H1 (cell line): ENCODE results near the gene POLL. TPM values are rescaled to one million over a fixed set of nuclear protein-coding genes. Genes with fewer than 3 reads are reported as not detected.

Source experiments
- BACH1 ChIP-seq: IDR thresholded peaks from 2 replicates; pipeline ENCODE4 v1.6.1; 2012; ENCODE audit warnings: low read length, improper control_type of control experiment
- EZH2 ChIP-seq: fragments of 200-600 bp; sonication (generic); IDR thresholded peaks from 2 replicates; pipeline ENCODE4 v1.7.1; 2012; ENCODE audit warnings: low read depth, mild to moderate bottlenecking, moderate library complexity, low read length, inconsistent platforms; ENCODE audit not compliant: severe bottlenecking
- KDM5A ChIP-seq: fragments of 200-600 bp; IDR thresholded peaks from 2 replicates; pipeline ENCODE4 v1.7.1; 2012; ENCODE audit warnings: mild to moderate bottlenecking, low read length, inconsistent platforms, mixed read lengths
- PHF8 ChIP-seq: fragments of 200-600 bp; sonication (generic); conservative IDR thresholded peaks from 2 replicates; pipeline ENCODE4 v1.7.1; 2012; ENCODE audit warnings: low read depth, mild to moderate bottlenecking, inconsistent platforms, low read length, moderate library complexity
- SIRT6 ChIP-seq: IDR thresholded peaks from one replicate; pipeline ENCODE4 v1.7.1; 2012; ENCODE audit warnings: low read length, inconsistent platforms
- polyA plus RNA-seq, 7 experiments: library from polyadenylated mRNA; depleted of rRNA in 3 of 7; stranded (reverse) in 5 of 7; unstranded in 2 of 7; fragments of >200 nt in 5 of 7; fragments of 200-250 nt in 2 of 7; gene quantifications; 1 replicate in 5 of 7; 2 replicates in 1 of 7; 4 replicates in 1 of 7; pipeline versions ENCODE4 v1.2.1 to v1.2.3, GENCODE V29; 2011 to 2013; ENCODE audit warnings: missing spikeins in 2 of 7, mixed read lengths in 2 of 7
- total RNA-seq: library from RNA; stranded (reverse); fragmentation: NEBNext Ultra II Directional; extraction: Animal tissue kit (Norgen Biotek cat#: 25700); gene quantifications from 2 replicates; pipeline ENCODE4 v1.2.1, GENCODE V29; 2021
- TF ChIP-seq, protein P1 (sequence below): fragments of 300-600 bp; sonication (generic); IDR thresholded peaks from 2 replicates; pipeline ENCODE4 v1.7.1; 2012; ENCODE audit warnings: low read length, moderate library complexity, mild to moderate bottlenecking, inconsistent platforms; ENCODE audit not compliant: insufficient replicate concordance

POLL gene
- total and polyA plus RNA-seq, 2 of the 8 experiments (the other 6 are each of a cell fraction or from before 2014, with no cell fraction given), result 26.1 to 45.9 TPM

DNA sequence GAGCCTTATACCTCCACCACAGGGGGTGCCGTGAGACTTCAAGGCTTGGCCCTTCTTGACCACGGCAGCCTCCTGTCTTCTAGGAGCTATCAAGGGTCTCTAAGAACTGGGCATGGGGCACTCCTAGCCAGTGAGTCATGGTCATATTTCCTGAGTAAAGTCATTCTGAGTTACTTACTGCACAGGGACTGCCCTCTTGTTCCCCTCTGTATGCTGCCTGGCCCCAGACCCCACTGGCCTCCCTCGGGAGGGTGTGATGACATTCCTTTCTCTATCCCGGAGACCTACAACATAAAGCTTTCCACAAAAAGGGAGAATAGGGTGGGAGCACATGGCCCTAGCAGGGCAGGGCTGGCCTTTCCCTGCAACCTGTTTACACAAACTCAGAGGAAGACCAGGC, 21.4 kb upstream of the POLL start (continued):
- TF ChIP-seq, protein P1, sequence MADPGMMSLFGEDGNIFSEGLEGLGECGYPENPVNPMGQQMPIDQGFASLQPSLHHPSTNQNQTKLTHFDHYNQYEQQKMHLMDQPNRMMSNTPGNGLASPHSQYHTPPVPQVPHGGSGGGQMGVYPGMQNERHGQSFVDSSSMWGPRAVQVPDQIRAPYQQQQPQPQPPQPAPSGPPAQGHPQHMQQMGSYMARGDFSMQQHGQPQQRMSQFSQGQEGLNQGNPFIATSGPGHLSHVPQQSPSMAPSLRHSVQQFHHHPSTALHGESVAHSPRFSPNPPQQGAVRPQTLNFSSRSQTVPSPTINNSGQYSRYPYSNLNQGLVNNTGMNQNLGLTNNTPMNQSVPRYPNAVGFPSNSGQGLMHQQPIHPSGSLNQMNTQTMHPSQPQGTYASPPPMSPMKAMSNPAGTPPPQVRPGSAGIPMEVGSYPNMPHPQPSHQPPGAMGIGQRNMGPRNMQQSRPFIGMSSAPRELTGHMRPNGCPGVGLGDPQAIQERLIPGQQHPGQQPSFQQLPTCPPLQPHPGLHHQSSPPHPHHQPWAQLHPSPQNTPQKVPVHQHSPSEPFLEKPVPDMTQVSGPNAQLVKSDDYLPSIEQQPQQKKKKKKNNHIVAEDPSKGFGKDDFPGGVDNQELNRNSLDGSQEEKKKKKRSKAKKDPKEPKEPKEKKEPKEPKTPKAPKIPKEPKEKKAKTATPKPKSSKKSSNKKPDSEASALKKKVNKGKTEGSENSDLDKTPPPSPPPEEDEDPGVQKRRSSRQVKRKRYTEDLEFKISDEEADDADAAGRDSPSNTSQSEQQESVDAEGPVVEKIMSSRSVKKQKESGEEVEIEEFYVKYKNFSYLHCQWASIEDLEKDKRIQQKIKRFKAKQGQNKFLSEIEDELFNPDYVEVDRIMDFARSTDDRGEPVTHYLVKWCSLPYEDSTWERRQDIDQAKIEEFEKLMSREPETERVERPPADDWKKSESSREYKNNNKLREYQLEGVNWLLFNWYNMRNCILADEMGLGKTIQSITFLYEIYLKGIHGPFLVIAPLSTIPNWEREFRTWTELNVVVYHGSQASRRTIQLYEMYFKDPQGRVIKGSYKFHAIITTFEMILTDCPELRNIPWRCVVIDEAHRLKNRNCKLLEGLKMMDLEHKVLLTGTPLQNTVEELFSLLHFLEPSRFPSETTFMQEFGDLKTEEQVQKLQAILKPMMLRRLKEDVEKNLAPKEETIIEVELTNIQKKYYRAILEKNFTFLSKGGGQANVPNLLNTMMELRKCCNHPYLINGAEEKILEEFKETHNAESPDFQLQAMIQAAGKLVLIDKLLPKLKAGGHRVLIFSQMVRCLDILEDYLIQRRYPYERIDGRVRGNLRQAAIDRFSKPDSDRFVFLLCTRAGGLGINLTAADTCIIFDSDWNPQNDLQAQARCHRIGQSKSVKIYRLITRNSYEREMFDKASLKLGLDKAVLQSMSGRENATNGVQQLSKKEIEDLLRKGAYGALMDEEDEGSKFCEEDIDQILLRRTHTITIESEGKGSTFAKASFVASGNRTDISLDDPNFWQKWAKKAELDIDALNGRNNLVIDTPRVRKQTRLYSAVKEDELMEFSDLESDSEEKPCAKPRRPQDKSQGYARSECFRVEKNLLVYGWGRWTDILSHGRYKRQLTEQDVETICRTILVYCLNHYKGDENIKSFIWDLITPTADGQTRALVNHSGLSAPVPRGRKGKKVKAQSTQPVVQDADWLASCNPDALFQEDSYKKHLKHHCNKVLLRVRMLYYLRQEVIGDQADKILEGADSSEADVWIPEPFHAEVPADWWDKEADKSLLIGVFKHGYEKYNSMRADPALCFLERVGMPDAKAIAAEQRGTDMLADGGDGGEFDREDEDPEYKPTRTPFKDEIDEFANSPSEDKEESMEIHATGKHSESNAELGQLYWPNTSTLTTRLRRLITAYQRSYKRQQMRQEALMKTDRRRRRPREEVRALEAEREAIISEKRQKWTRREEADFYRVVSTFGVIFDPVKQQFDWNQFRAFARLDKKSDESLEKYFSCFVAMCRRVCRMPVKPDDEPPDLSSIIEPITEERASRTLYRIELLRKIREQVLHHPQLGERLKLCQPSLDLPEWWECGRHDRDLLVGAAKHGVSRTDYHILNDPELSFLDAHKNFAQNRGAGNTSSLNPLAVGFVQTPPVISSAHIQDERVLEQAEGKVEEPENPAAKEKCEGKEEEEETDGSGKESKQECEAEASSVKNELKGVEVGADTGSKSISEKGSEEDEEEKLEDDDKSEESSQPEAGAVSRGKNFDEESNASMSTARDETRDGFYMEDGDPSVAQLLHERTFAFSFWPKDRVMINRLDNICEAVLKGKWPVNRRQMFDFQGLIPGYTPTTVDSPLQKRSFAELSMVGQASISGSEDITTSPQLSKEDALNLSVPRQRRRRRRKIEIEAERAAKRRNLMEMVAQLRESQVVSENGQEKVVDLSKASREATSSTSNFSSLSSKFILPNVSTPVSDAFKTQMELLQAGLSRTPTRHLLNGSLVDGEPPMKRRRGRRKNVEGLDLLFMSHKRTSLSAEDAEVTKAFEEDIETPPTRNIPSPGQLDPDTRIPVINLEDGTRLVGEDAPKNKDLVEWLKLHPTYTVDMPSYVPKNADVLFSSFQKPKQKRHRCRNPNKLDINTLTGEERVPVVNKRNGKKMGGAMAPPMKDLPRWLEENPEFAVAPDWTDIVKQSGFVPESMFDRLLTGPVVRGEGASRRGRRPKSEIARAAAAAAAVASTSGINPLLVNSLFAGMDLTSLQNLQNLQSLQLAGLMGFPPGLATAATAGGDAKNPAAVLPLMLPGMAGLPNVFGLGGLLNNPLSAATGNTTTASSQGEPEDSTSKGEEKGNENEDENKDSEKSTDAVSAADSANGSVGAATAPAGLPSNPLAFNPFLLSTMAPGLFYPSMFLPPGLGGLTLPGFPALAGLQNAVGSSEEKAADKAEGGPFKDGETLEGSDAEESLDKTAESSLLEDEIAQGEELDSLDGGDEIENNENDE, result no peak
- no peak for TF ChIP-seq BACH1
- TF ChIP-seq EZH2, result no peak
- TF ChIP-seq KDM5A, result no peak
- no peak for TF ChIP-seq PHF8
- no peak for TF ChIP-seq SIRT6
- TF ChIP-seq, all 59 proteins: peak for 0
